Midbrain (tissue), 1 donor: Measurements from ENCODE around the gene CR1.
"Not testable (repeated sequence)": the region's sequence is repeated elsewhere in the genome, so short reads cannot be mapped to it uniquely, and the experiment has no call there.

Experiments
- DNase-seq: peaks from one replicate; lab custom pipeline; 2025; lab: John Stamatoyannopoulos, UW

CR1 gene

DNA sequence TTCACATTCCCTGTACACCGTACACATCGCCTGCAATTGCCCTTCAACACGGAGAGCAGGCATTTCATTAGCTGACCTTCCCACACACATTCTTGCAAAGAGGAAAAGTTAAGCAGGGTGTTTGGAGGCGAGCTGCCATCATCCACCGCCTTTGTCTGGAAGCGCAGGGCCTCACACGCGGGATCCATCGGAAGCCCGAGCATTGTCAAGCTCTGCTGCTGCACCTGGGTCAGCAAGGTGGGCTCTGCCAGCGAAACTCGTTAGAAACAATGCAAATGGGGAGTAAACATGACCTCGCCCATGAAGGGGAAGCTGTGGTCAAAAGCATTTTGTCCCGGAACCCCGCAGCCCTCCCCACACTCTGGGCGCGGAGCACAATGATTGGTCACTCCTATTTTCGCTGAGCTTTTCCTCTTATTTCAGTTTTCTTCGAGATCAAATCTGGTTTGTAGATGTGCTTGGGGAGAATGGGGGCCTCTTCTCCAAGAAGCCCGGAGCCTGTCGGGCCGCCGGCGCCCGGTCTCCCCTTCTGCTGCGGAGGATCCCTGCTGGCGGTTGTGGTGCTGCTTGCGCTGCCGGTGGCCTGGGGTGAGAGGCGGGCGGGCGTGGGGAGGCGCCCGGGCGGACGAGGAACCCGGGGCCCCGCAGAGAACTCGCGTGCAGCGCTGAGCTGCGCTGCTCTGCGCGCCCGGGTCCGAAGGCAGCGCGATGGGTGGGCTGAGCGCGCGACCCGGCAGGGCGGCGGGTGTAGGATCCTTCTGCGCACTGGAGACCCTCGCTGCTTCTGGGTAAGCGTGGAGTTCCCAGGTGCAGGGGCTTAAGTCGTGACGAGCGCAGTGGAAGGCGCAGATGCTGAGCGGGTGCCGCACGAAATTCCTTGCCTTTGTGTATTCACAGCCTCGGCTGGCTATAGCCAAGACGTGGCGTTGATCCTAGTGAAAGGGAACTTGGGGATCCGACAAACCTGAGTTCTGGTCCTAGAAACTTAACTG is at the start of gene CR1:
Gene CR1, plus strand, starts transcription at position 357 of the 992 bp plus-strand sequence. Its CDS starts 111 bp downstream, at position 468.
- DNase-seq = no peak

GRCh38 chr1:207453710-207454045 is 42.3 kb upstream of the CR1 start:
- DNase-seq = no peak

GRCh38 chr1:207454046-207454964 is 41.7 kb upstream of the CR1 start, which contains the start of gene CR2:
Gene CR2, plus strand, starts transcription at chr1:207454328. Its CDS starts 91 bp downstream, at chr1:207454419.
- DNase-seq = peak; percentile 1

DNA sequence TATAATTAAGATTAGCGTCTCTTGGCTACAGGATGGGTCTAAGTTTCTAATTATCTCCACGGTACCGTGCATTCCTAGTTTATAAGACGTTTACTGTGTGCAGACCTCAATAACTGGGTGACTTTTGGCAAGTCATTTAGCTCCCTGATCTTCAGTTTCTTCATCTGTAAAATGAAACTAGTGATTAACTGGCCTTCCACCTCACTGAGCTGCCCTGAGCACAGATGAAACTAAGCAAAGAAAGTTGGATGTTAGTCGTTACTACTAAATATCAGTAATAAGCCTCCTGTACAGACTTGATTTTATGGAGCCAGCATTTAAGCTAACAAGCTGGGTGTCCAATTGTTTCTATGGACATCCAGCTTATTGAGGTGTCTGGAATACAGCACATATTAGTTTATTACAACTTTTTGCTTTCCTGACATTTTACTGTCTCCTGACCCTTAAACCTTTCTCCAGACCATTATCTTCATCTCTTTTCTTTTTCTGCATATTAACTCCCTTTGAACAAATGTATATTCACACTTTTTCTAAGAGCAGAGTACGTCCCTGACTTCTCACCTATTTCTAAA is 40.7 kb upstream of the CR1 start:
- no peak for DNase-seq

GRCh38 chr1:207458414-207458813 is 37.5 kb upstream of the CR1 start:
- DNase-seq = no peak

- no peak for DNase-seq
These were observed 36.9 kb upstream of the CR1 start for GRCh38 chr1:207459008-207459407.

DNA sequence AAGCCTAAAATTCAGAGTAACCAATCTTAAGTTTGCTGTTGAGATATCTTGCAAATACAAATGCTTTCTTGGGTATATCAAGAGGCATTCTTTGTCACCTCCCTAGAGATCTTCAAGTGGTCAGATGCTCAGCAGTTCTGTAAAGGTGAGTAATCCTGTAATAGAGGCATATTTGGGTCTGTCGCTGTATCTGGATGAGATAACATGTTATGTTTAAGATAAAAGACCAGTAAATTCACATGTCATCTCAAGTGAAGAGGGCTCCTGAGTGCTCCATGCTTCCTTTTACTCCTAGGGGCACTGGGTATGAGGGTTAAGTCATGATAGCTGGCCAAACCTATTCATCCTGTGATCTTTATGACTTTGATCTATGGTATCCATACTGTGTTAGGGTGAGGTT is 34.3 kb upstream of the CR1 start:
- no peak for DNase-seq

DNA sequence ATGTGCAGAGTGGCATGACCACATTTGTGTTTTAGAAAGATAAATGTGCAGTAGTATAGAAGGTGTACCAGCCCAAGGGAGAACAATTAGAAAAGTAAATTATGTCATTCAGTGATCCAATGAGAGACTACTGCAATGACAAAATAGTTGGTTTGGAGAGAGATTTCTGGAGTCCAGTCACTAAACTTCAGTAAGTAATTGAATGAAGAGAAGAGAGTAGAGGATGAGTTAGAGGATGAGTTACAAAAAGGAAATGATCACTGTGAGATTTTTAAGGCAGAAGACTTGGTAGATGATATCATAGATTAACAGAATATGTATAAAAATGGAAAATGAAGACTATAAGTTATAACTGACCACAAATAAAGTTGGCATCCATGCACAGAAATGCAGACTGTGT is 33.4 kb upstream of the CR1 start:
- no peak for DNase-seq

GRCh38 chr1:207463021-207463420 is 32.9 kb upstream of the CR1 start:
- no peak for DNase-seq

- DNase-seq = no peak
These were observed 32.4 kb upstream of the CR1 start for GRCh38 chr1:207463571-207463970.

- DNase-seq = no peak
These were observed 25.0 kb upstream of the CR1 start for GRCh38 chr1:207470927-207471326.

DNA sequence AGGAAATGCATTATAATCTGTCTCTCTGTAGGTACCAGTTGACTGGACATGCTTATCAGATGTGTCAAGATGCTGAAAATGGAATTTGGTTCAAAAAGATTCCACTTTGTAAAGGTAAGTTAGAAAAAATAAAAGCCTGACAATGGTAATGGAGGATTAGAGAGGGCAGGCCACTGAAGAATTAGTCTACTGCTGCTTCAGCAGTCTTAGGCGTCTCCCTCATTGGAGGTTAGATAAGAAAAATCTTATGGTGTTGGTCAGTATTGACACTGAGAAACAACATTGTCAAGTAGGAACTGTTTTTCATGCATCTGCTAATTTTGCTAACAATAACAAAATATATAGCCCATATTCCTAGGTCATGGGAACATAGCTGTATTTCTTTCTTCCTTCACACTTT is 21.7 kb upstream of the CR1 start:
- DNase-seq = no peak

GRCh38 chr1:207486198-207486597 is 9.8 kb upstream of the CR1 start:
- DNase-seq = no peak

DNA sequence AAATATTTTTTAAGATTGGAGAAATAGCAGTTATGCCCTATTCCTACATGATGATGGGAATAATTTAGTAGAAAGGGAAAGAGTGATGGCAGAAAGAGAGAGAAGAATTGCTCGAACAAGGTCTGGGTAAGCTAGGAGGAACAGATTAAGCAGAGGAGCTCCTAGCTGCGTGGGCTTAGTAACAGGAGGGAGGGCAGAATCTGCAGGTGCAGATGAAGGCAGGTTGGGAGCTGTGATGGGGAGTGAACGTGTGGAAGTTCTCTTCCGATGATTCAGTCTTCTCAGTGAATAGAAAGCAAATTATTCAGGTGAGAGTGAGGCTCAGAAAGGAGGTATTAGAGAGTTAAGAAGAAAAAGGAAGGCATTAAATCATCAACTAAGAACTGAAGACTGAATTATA is 8.3 kb upstream of the CR1 start:
- no peak for DNase-seq

- DNase-seq = no peak
These were observed 2.7 kb upstream of the CR1 start for GRCh38 chr1:207493212-207493611.

DNA sequence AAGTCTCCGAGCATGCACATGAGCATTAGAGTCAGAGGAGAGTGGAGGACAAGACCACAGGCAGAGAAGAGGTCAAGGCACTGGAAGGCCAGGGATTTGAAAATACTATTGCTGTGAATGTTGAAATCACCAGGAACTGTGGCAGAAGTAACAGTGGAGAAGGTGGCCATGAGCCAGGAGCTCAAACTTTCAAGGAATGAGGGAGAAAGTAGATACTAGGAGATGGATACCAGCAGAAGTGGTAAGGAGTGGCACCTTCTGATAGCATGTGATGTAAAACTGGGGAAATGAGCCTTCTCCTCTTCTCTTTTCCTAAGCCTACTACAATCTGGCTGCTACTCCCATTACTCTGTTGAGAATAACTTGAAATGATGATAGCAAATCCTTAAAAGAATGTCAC is 1.8 kb upstream of the CR1 start:
- DNase-seq = no peak

DNA sequence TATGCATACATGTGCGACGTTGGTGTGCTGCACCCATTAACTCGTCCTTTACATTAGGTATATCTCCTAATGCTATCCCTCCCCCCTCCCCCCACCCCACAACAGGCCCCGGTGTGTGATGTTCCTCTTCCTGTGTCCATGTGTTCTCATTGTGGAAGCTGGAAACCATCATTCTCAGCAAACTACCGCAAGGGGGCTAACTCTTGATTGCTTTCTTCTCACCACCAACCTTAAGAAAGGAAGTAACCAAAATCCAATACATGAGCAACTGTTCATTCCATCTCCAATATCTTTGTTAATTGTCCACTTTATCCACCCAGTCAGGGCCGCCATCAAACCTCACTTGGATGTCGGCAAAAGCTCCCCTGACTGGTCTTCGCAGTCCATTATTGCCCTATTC is 676 bp upstream of the CR1 start:
- not testable (repeated sequence) for DNase-seq

- DNase-seq = no peak
These were observed 2.0 kb downstream of the CR1 start for GRCh38 chr1:207497941-207498340.

- peak; percentile 77 for DNase-seq
These were observed 3.6 kb downstream of the CR1 start for GRCh38 chr1:207499573-207499972.

DNA sequence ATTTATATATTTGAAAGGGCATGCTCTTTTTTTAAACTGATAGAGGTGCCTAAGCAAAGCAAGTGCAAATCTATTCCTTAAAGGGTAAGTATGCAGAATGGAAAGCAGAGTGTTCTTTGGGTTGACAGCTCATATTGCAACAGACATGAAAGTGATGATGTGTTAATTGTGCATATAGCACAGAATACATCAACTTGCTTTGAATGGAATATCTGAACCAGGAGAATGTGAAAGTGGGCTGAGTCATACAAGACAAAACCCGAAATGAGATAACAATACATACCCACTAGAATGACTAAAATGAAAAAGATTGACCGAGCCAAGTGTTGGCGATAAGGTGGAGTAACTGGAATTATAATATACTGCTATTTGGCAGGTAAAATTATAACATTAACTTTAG is 4.3 kb downstream of the CR1 start:
- no peak for DNase-seq

DNA sequence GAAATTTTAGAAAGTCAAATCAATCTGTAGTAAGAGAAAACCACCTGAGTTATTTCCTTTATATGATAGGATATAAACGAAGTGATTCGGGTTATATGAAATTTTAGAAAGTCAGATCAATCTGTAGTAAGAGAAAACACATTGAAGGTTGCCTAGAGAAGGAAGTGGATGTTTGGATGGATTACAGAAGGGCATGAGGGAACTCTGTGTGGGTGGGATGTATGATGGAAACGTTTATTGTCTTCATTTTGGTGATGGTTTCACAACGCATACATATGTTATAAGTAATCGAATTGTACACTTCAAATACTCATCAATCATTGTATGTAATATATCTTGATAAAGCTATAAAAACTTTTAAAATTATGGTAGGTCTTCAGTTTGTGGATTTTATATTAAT is 5.1 kb downstream of the CR1 start:
- DNase-seq = no peak

- DNase-seq = no peak
These were observed 6.8 kb downstream of the CR1 start for GRCh38 chr1:207502726-207503125.
